ENCODE results near the gene OR51I2.

The OR51I2 gene

GRCh38 chr11:5449023-5449422 is at the start of gene OR51I2:
TSS of gene OR51I2 (plus strand) at chr11:5449323. CDS start at chr11:5453489, 4,166 bp downstream.
- DNase-seq = no peak

- DNase-seq = no peak
These were observed 44.0 kb upstream of the OR51I2 start for GRCh38 chr11:5405173-5405572.

GRCh38 chr11:5420993-5421392 is 28.1 kb upstream of the OR51I2 start:
- DNase-seq = no peak

- DNase-seq = no peak
These were observed 27.3 kb upstream of the OR51I2 start, which contains the start of gene OR51Q1 for GRCh38 chr11:5421811-5422210. TSS of gene OR51Q1 (plus strand) at chr11:5422111. CDS start at chr11:5422201, 90 bp downstream.

GRCh38 chr11:5423131-5423530 is 26.0 kb upstream of the OR51I2 start:
- no peak for DNase-seq

GRCh38 chr11:5441414-5441813 is 7.7 kb upstream of the OR51I2 start, which contains the start of gene OR51I1:
TSS of gene OR51I1 (minus strand) at chr11:5441514. CDS start at chr11:5441514, 0 bp downstream.
- DNase-seq = no peak

- DNase-seq = no peak
These were observed 5.2 kb upstream of the OR51I2 start for GRCh38 chr11:5443835-5444393.

- DNase-seq = no peak
These were observed 309 bp downstream of the OR51I2 start for GRCh38 chr11:5449432-5449831.

GRCh38 chr11:5460983-5461621 is 12.0 kb downstream of the OR51I2 start:
- no peak for DNase-seq

GRCh38 chr11:5467527-5467926 is 18.4 kb downstream of the OR51I2 start:
- no peak for DNase-seq

- DNase-seq = no peak
These were observed 24.8 kb downstream of the OR51I2 start for GRCh38 chr11:5473921-5474320.

GRCh38 chr11:5476186-5476819 is 27.2 kb downstream of the OR51I2 start:
- DNase-seq = no peak

- DNase-seq = no peak
These were observed 36.9 kb downstream of the OR51I2 start for GRCh38 chr11:5486003-5486402.

- DNase-seq = no peak
These were observed 37.3 kb downstream of the OR51I2 start for GRCh38 chr11:5486421-5486820.

- no peak for DNase-seq
These were observed 39.3 kb downstream of the OR51I2 start, which contains the start of gene OR52D1 for GRCh38 chr11:5488385-5488784. TSS of gene OR52D1 (plus strand) at chr11:5488685. CDS start at chr11:5488707, 22 bp downstream.

- no peak for DNase-seq
These were observed 39.8 kb downstream of the OR51I2 start for GRCh38 chr11:5488798-5489399.

GRCh38 chr11:5489576-5490357 is 40.6 kb downstream of the OR51I2 start:
- DNase-seq = no peak

- DNase-seq = no peak
These were observed 50.5 kb downstream of the OR51I2 start for GRCh38 chr11:5499671-5500070.

- no peak for DNase-seq
These were observed 51.3 kb downstream of the OR51I2 start for GRCh38 chr11:5500393-5500801.

GRCh38 chr11:5504403-5504921 is 55.3 kb downstream of the OR51I2 start:
- DNase-seq = no peak

- DNase-seq = no peak
These were observed 56.4 kb downstream of the OR51I2 start for GRCh38 chr11:5505363-5506048.

Data from NCI-H446 treated with DMSO at 0.1 percent for 48 hours (cell line).